Stimulated activated naive CD4-positive, alpha-beta T cell (primary cell): ENCODE results near the gene ESYT2.
A peak's percentile ranks its signal among the peaks of the same experiment; 100 is the strongest.
"Not testable (repeated sequence)": the region's sequence is repeated elsewhere in the genome, so short reads cannot be mapped to it uniquely, and the experiment has no call there.

Experiments
- DNase-seq, 6 experiments: peaks; one replicate each; lab custom pipeline; 2025; lab: John Stamatoyannopoulos, UW

Gene ESYT2

GRCh38 chr7:158829342-158830210 lies at the start of gene ESYT2:
TSS of gene ESYT2 (minus strand) at chr7:158829509. CDS start at chr7:158829418, 91 bp downstream.
- DNase-seq, result peak; percentile 96 to 99 (median 99)

GRCh38 chr7:158878151-158879079 lies 49.1 kb upstream of the ESYT2 start:
- DNase-seq, result not testable (repeated sequence)

- no peak for DNase-seq
These were observed 47.7 kb upstream of the ESYT2 start for GRCh38 chr7:158876984-158877383.

- no peak for DNase-seq
These were observed 40.6 kb upstream of the ESYT2 start for GRCh38 chr7:158869876-158870275.

GRCh38 chr7:158868764-158869410 lies 39.6 kb upstream of the ESYT2 start:
- DNase-seq, result no peak

- DNase-seq, result no peak
These were observed 38.1 kb upstream of the ESYT2 start for GRCh38 chr7:158867214-158867984.

- DNase-seq, result no peak
These were observed 36.7 kb upstream of the ESYT2 start for GRCh38 chr7:158865977-158866376.

GRCh38 chr7:158865462-158865922 lies 36.2 kb upstream of the ESYT2 start:
- DNase-seq, result no peak

GRCh38 chr7:158864833-158865232 lies 35.5 kb upstream of the ESYT2 start:
- DNase-seq, result no peak

- no peak for DNase-seq
These were observed 35.2 kb upstream of the ESYT2 start for GRCh38 chr7:158864507-158864820.

- DNase-seq, result peak; percentile 17 to 46 (median 28)
These were observed 34.5 kb upstream of the ESYT2 start for GRCh38 chr7:158863611-158864506.

GRCh38 chr7:158862985-158863610 lies 33.8 kb upstream of the ESYT2 start:
- DNase-seq, result peak in 3 of 6 experiments; percentile 28 to 32 (median 31)

- no peak for DNase-seq
These were observed 32.8 kb upstream of the ESYT2 start for GRCh38 chr7:158861936-158862704.

- no peak for DNase-seq
These were observed 31.9 kb upstream of the ESYT2 start for GRCh38 chr7:158861004-158861787.

GRCh38 chr7:158860394-158860793 lies 31.1 kb upstream of the ESYT2 start:
- DNase-seq, result no peak

- no peak for DNase-seq
These were observed 29.5 kb upstream of the ESYT2 start for GRCh38 chr7:158858592-158859503.
